Smooth muscle cell (in vitro differentiated cells): ENCODE results near the gene SERPINI1. TPM values are rescaled to one million over a fixed set of nuclear protein-coding genes. Genes with fewer than 3 reads are reported as not detected.

Source experiments
- DNase-seq: peaks from one replicate; lab custom pipeline; 2025; ENCODE audit not compliant: unreplicated experiment; lab: John Stamatoyannopoulos, UW
- H2AFZ ChIP-seq: fragments of 200-600 bp; sonication (generic); 2 replicates; pipeline ENCODE4 v1.6.0; 2016; ENCODE audit warnings: antibody characterized with exemption, low read depth, mild to moderate bottlenecking
- H3F3A ChIP-seq: fragments of 200-600 bp; sonication (generic); 2 replicates; pipeline ENCODE4 v1.6.0; 2017; ENCODE audit warnings: antibody characterized with exemption, low read depth
- H3K27ac ChIP-seq: fragments of 200-600 bp; sonication (generic); 2 replicates; pipeline ENCODE4 v1.5.1; 2016; ENCODE audit warnings: low read depth, mild to moderate bottlenecking
- H3K27me3 ChIP-seq: fragments of 200-600 bp; sonication (generic); 2 replicates; pipeline ENCODE4 v1.6.1; 2016; ENCODE audit warnings: low read depth, mild to moderate bottlenecking
- H3K36me3 ChIP-seq: fragments of 200-600 bp; sonication (generic); 2 replicates; pipeline ENCODE4 v1.5.1; 2016; ENCODE audit warnings: low read depth
- H3K4me1 ChIP-seq: fragments of 200-600 bp; sonication (generic); 2 replicates; pipeline ENCODE4 v1.5.1; 2016; ENCODE audit warnings: low read depth
- H3K4me2 ChIP-seq: fragments of 200-600 bp; sonication (generic); 2 replicates; pipeline ENCODE4 v1.6.0; 2016; ENCODE audit warnings: mild to moderate bottlenecking
- H3K4me3 ChIP-seq: fragments of 200-600 bp; sonication (generic); 2 replicates; pipeline ENCODE4 v1.5.1; 2016; ENCODE audit warnings: mild to moderate bottlenecking
- H3K79me2 ChIP-seq: fragments of 200-600 bp; sonication (generic); 2 replicates; pipeline ENCODE4 v1.6.0; 2016; ENCODE audit warnings: low read depth, mild to moderate bottlenecking
- H3K9ac ChIP-seq: fragments of 200-600 bp; sonication (generic); 2 replicates; pipeline ENCODE4 v1.6.0; 2016; ENCODE audit warnings: low read depth
- H3K9me3 ChIP-seq: fragments of 200-600 bp; sonication (generic); replicated peaks from 2 replicates; pipeline ENCODE4 v1.5.1; 2016; ENCODE audit warnings: low read depth
- H4K20me1 ChIP-seq: fragments of 200-600 bp; sonication (generic); 2 replicates; pipeline ENCODE4 v1.6.0; 2016; ENCODE audit warnings: low read depth
- CTCF ChIP-seq: fragments of 200-600 bp; sonication (generic); IDR thresholded peaks from 2 replicates; pipeline ENCODE4 v1.5.1; 2017; ENCODE audit warnings: borderline replicate concordance, mild to moderate bottlenecking, antibody characterized with exemption; ENCODE audit not compliant: insufficient read depth, poor library complexity, severe bottlenecking
- WGBS: methylation state at CpG from one replicate; pipeline ENCODE4 v1.1.7; 2016; ENCODE audit warnings: low lambda C conversion rate; 5-methylcytosine and 5-hydroxymethylcytosine counted together
- polyA plus RNA-seq: library from polyadenylated mRNA; unstranded; fragments of >200 nt; fragmentation: Nextera tagmentation; extraction: Ambion mirVana; gene quantifications from 2 replicates; pipeline ENCODE4 v1.2.1, GENCODE V29; 2016
- total RNA-seq: library from RNA; depleted of rRNA; stranded (reverse); fragments of >200 nt; gene quantifications from 2 replicates; pipeline ENCODE4 v1.2.3, GENCODE V29; 2014

SERPINI1 gene
- total and polyA plus RNA-seq, 2 experiments from 2014 or later: 40.5 to 54.9 TPM

- H3K27ac ChIP-seq: no peak overlapping the region
- WGBS: 83% methylated on average over 4 of the region's 4 CpGs
Observed at GRCh38 chr3:167830007-167830406, 94.5 kb downstream of the SERPINI1 start.

GRCh38 chr3:167835359-167835758 lies 99.8 kb downstream of the SERPINI1 start:
- H3K27me3 ChIP-seq: no peaks in the 10 kb centered on the region

More at GRCh38 chr3:167830007-167830406, 94.5 kb downstream of the SERPINI1 start:
- Histone ChIP-seq H3K79me2 (no peaks in the 10 kb centered on the region), H3K4me2 (no peak overlapping the region), H3K9me3 (no peaks in the 10 kb centered on the region), H2AFZ (no peak overlapping the region), H3K36me3 (no peaks in the 10 kb centered on the region), H4K20me1 (no peaks in the 10 kb centered on the region), H3K4me1 (no peaks in the 10 kb centered on the region), H3K4me3 (no peak overlapping the region), H3F3A (no peaks in the 10 kb centered on the region), H3K9ac (no peak overlapping the region), H3K27me3 (no peaks in the 10 kb centered on the region)
- no peak for DNase-seq
- TF ChIP-seq CTCF: no peak

GRCh38 chr3:167835953-167836352 lies 100.4 kb downstream of the SERPINI1 start:
- Histone ChIP-seq H3K4me2 (no peak overlapping the region), H3K9ac (no peak overlapping the region), H3F3A (no peaks in the 10 kb centered on the region), H2AFZ (no peak overlapping the region), H3K36me3 (no peaks in the 10 kb centered on the region), H3K27me3 (no peaks in the 10 kb centered on the region), H4K20me1 (no peaks in the 10 kb centered on the region), H3K9me3 (no peaks in the 10 kb centered on the region), H3K79me2 (no peaks in the 10 kb centered on the region), H3K4me3 (no peak overlapping the region), H3K4me1 (no peaks in the 10 kb centered on the region), H3K27ac (no peak overlapping the region)
- 92% methylated on average over 4 of the region's 4 CpGs for WGBS
- TF ChIP-seq CTCF: no peak
- DNase-seq: no peak

More at GRCh38 chr3:167835359-167835758, 99.8 kb downstream of the SERPINI1 start:
- H3K36me3 ChIP-seq: no peaks in the 10 kb centered on the region
- WGBS: 81% methylated on average over 5 of the region's 5 CpGs
- H2AFZ ChIP-seq: no peak overlapping the region
- no peak overlapping the region for H3K4me2 ChIP-seq
- TF ChIP-seq CTCF: no peak
- H3K4me3 ChIP-seq: no peak overlapping the region
- H3K9me3 ChIP-seq: no peaks in the 10 kb centered on the region
- H3K9ac ChIP-seq: no peak overlapping the region
- no peak overlapping the region for H3K27ac ChIP-seq
- no peak for DNase-seq
- H3K4me1 ChIP-seq: no peaks in the 10 kb centered on the region
- H3K79me2 ChIP-seq: no peaks in the 10 kb centered on the region
- no peaks in the 10 kb centered on the region for H3F3A ChIP-seq
- no peaks in the 10 kb centered on the region for H4K20me1 ChIP-seq

DNA sequence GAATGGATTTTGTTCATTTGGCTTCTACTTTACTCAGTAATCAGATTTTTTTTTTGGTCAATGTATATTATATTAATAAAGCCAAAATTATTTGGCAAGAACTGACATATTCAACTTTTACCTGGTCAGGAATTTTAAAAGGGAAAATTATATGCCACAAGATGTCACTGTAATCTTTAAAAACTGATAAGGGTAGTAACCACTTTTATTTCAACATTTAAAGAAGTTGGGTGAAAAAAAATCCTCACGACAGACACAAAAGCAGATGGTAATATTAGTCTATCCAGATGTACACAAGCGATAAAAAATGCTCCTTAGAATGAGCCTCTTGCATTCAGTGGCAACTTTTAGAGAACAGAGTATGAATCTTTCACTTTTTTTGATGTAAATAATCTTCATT lies 101.9 kb downstream of the SERPINI1 start:
- H3K27ac ChIP-seq: no peak overlapping the region
- no peaks in the 10 kb centered on the region for H3F3A ChIP-seq
- TF ChIP-seq CTCF: peak; percentile 32

More for the DNA sequence above, 101.9 kb downstream of the SERPINI1 start:
- Histone ChIP-seq H3K27me3 (no peaks in the 10 kb centered on the region), H3K4me1 (no peaks in the 10 kb centered on the region), H3K4me2 (no peak overlapping the region), H3K79me2 (no peaks in the 10 kb centered on the region), H3K36me3 (no peaks in the 10 kb centered on the region), H2AFZ (no peak overlapping the region), H3K9ac (no peak overlapping the region), H3K9me3 (no peaks in the 10 kb centered on the region), H3K4me3 (no peak overlapping the region), H4K20me1 (no peaks in the 10 kb centered on the region)
- 73% methylated on average over 2 of the region's 2 CpGs for WGBS
- DNase-seq: no peak
